VCaP (cell line): ENCODE results near the gene TAF13.
"Not testable (repeated sequence)": the region's sequence is repeated elsewhere in the genome, so short reads cannot be mapped to it uniquely, and the experiment has no call there.

Source experiments
- H3K27ac ChIP-seq: fragments of 450-650 bp; 2 replicates; pipeline ENCODE4 v1.5.1; 2017
- CTCF ChIP-seq: fragments of 450-650 bp; conservative IDR thresholded peaks from 2 replicates; pipeline ENCODE4 v1.5.1; 2017; ENCODE audit warnings: mild to moderate bottlenecking, moderate library complexity

Gene TAF13

GRCh38 chr1:109020693-109021257 is 55.0 kb downstream of the TAF13 start:
- no peak overlapping the region for H3K27ac ChIP-seq

DNA sequence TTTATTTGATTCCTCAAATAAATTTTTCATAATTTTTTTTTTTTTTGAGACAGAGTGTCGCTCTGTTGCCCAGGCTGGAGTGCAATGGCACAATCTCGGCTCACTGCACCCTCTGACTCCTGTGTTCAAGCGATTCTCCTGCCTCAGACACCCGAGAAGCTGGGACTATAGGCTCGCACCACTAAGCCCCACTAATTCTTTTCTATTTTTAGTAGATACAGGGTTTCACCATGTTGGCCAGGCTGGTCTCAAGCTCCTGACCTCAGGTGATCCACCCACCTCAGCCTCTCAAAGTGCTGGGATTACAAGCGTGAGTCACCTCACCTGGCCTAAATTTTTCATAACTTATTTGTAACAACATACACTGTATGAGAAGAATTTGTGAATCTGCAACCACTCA is 58.1 kb downstream of the TAF13 start:
- H3K27ac ChIP-seq = not testable (repeated sequence)

More at GRCh38 chr1:109020693-109021257, 55.0 kb downstream of the TAF13 start:
- TF ChIP-seq CTCF = no peak

DNA sequence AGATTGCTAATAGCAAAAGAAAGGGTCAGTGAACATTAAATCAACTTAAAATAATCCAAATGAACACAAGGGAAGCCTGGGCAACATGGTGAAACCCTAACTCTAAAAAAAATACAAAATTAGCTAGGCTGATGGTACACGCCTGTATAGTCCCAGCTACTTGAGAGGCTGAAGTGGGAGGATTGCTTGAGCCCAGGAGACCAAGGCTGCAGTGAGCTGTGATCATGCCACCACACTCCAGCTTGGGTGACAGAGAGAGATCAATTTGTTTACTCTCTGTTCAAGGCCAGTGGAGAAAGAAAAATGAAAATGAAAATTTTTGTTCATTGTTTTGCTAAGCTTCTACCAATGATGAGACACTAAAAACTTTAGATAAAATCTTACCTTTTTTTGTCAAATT is 58.7 kb downstream of the TAF13 start:
- H3K27ac ChIP-seq = no peak overlapping the region
- no peak for TF ChIP-seq CTCF
